ENCODE measurements around the gene LRRD1. TPM values are rescaled to one million over a fixed set of nuclear protein-coding genes. Genes with fewer than 3 reads are reported as not detected.

LRRD1 gene
- total and polyA plus RNA-seq, 7 experiments from 2014 or later: 0.17 to 0.22 TPM; not detected in 5

GRCh38 chr7:92100534-92100933 is 78.4 kb downstream of the LRRD1 start:
- CTCF ChIA-PET: no interaction called here
- Mint-ChIP-seq H3K9me3 (no peaks in the 10 kb centered on the region), H3K27ac (peak overlapping the region in 2 of 9 donors; percentile 14 to 36), H3K4me1 (peaks cover 0 to 2% (median 0%) of the 10 kb centered on the region in 7 donors), H3K4me3 (no peak overlapping the region), H3K36me3 (peaks cover 13 to 57% (median 29%) of the 10 kb centered on the region in 5 donors), H3K27me3 (no peaks in the 10 kb centered on the region)
- Histone ChIP-seq H3K4me1 (ENCODE audit: control insufficient read depth in 2 of 2, insufficient read depth in 2 of 2, low read length in 2 of 2) (no peaks in the 10 kb centered on the region), H3K27ac (ENCODE audit: low read depth, low read length) (no peak overlapping the region), H3K27me3 (ENCODE audit: control insufficient read depth in 2 of 2, insufficient read depth in 2 of 2, low read length in 2 of 2) (no peaks in the 10 kb centered on the region), H3K9me3 (ENCODE audit: control insufficient read depth in 2 of 3, low read length in 3 of 3) (no peaks in the 10 kb centered on the region), H3K4me3 (ENCODE audit: low read length) (no peak overlapping the region), H3K36me3 (ENCODE audit: control insufficient read depth in 2 of 3, insufficient read depth in 3 of 3, low read length in 3 of 3) (peaks cover 0 to 74% (median 17%) of the 10 kb centered on the region in 3 experiments)
- intact Hi-C loops (cut with micrococcal nuclease): no loop called here
- no peak for ATAC-seq
- POLR2A ChIA-PET: no interaction called here
- DNase-seq: no peak

DNA sequence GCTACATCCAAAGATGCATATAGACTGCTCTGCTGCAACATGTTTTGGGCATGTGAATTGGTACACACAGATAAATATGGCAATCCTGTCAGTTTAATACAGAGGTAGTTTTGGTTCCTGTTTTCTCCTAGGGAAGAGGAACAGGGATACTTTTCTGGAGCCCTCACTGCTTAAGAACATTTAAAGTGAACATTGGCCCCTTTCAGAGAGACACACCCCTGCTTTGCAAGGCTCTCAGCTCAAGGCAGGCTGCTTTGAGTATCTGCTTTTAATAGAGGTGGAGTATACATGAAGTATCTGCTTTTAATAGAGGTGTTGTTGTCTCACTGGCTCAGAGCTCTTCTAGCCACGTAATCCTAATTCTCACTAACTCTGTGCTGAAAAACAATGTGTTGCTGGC is 83.6 kb downstream of the LRRD1 start:
- peaks cover 18 to 47% (median 29%) of the 10 kb centered on the region in 5 donors for H3K36me3 Mint-ChIP-seq
- DNase-seq (no peak), ATAC-seq (no peak)
- peak overlapping the region in 2 of 9 donors; percentile 32 to 53 for H3K27ac Mint-ChIP-seq
- H3K4me3 Mint-ChIP-seq: no peak overlapping the region
- no peaks in the 10 kb centered on the region for H3K27me3 ChIP-seq (ENCODE audit: control insufficient read depth in 2 of 2, insufficient read depth in 2 of 2, low read length in 2 of 2)
- no peaks in the 10 kb centered on the region for H3K4me1 ChIP-seq (ENCODE audit: control insufficient read depth in 2 of 2, insufficient read depth in 2 of 2, low read length in 2 of 2)
- peaks cover 3 to 60% (median 7%) of the 10 kb centered on the region in 3 experiments for H3K36me3 ChIP-seq (ENCODE audit: control insufficient read depth in 2 of 3, insufficient read depth in 3 of 3, low read length in 3 of 3)
- no peaks in the 10 kb centered on the region for H3K9me3 ChIP-seq (ENCODE audit: control insufficient read depth in 2 of 3, low read length in 3 of 3)
- peaks cover 0 to 2% (median 0%) of the 10 kb centered on the region in 7 donors for H3K4me1 Mint-ChIP-seq
- intact Hi-C loops (cut with micrococcal nuclease): no loop called here
- H3K27ac ChIP-seq (ENCODE audit: low read depth, low read length): no peak overlapping the region
- ChIA-PET POLR2A (no interaction called here), CTCF (no interaction called here)
- H3K27me3 Mint-ChIP-seq: no peaks in the 10 kb centered on the region
- H3K9me3 Mint-ChIP-seq: no peaks in the 10 kb centered on the region
- H3K4me3 ChIP-seq (ENCODE audit: low read length): no peak overlapping the region

Small RNA genes within 50 kb of the gene (microRNA-seq; reads per million reads assigned to microRNA genes)
- not detected for gene MIR1285-1 (ENCODE audit: borderline microRNAs expressed)

Other genes starting within 250 kb of the LRRD1 start
- 10 to 100 TPM; 50.0 to 93.5 (median 66.1) TPM for gene AKAP9, start 238.3 kb downstream of the LRRD1 start, total RNA-seq
- 10 to 100 TPM; 26.0 to 45.0 TPM for gene AKAP9, start 238.3 kb downstream of the LRRD1 start, polyA plus RNA-seq
- 10 to 100 TPM; 14.7 to 36.6 (median 21.7) TPM for gene CYP51A1, start 44.7 kb downstream of the LRRD1 start, total RNA-seq
- gene CYP51A1, start 44.7 kb downstream of the LRRD1 start, polyA plus RNA-seq: 10 to 100 TPM; 12.2 to 12.6 TPM
- 10 to 100 TPM; 45.7 to 78.7 (median 48.6) TPM for gene KRIT1, start 66.8 kb upstream of the LRRD1 start, total RNA-seq
- 10 to 100 TPM; 18.5 to 24.0 TPM for gene KRIT1, start 66.8 kb upstream of the LRRD1 start, polyA plus RNA-seq
- gene ANKIB1, start 66.8 kb upstream of the LRRD1 start, total RNA-seq: 10 to 100 TPM; 54.8 to 98.6 (median 68.2) TPM
- 10 to 100 TPM in 1 of 2 donors, 1 to 10 TPM in 1; 5.8 to 14.7 TPM for gene ANKIB1, start 66.8 kb upstream of the LRRD1 start, polyA plus RNA-seq

All from naive thymus-derived CD4-positive, alpha-beta T cell (primary cell).